ENCODE data around the gene IL37. TPM values are rescaled to one million over a fixed set of nuclear protein-coding genes. Genes with fewer than 3 reads are reported as not detected.
"Not testable (repeated sequence)": the region's sequence is repeated elsewhere in the genome, so short reads cannot be mapped to it uniquely, and the experiment has no call there.

IL37 gene
- total and polyA plus RNA-seq, 2 experiments from 2014 or later, result not detected

DNA sequence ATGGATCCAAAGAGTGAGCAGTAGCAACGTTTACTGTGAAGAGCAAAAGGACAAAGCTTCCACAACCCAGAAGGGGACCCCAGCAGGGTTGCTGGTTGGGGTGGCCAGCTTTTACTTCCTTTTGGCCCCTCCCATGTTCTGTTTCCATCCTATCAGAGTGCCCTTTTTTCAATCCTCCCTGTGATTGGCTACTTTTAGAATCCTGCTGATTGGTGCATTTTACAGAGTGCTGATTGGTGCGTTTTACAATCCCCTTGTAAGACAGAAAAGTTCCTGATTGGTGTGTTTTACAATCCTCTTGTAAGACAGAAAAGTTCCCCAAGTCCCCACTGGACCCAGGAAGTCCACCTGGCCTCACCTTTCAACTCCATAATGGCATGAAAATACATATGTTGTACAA, 2.4 kb upstream of the IL37 start:
- H3K79me2 ChIP-seq (replicated peaks; ENCODE audit: insufficient read depth); H3K36me3 ChIP-seq (ENCODE audit: insufficient read depth); H3K4me1 Mint-ChIP-seq; H3K9me2 ChIP-seq (ENCODE audit: insufficient read depth); H3K4me2 ChIP-seq; H3K9me3 Mint-ChIP-seq; H3K36me3 Mint-ChIP-seq (ENCODE audit: low read depth); DNase-seq (ENCODE audit: low spot score); H3K27ac ChIP-seq (ENCODE audit: low read depth); H3K4me3 Mint-ChIP-seq; H2AFZ ChIP-seq; H3K4me3 ChIP-seq; H3F3A ChIP-seq (replicated peaks; ENCODE audit: low read depth); H3K4me1 ChIP-seq (ENCODE audit: insufficient read depth); H3K27me3 ChIP-seq (ENCODE audit: insufficient read depth); H3K27ac Mint-ChIP-seq; ATAC-seq; H4K20me1 ChIP-seq (replicated peaks; ENCODE audit: insufficient read depth): not testable (repeated sequence)
- peaks cover 12% of the 10 kb centered on the region for H3K27me3 Mint-ChIP-seq (ENCODE audit: insufficient read depth, low read depth, poor library complexity)

DNA sequence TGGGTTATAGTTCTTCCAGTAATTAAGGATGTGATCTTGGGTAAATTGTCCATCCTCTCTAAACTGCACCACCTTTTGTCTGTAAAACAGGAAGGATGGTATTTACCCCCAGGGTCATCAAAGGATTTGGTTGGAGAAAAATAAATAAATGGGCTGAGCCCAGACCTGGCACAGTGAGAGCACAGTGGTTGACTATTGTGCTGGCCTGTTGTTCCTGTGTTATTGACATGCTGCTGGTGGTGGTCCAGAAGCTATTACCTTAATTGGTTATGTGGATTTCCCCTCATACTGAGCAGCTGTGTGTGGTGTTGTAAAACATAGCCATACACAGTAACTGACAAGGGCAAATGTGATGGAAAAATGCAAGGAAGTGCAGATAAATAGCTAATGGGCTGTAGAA, 746 bp upstream of the IL37 start:
- no peaks in the 10 kb centered on the region for H4K20me1 ChIP-seq (replicated peaks; ENCODE audit: insufficient read depth)
- H3K4me2 ChIP-seq, result no peak overlapping the region
- H3K4me1 ChIP-seq (ENCODE audit: insufficient read depth), result no peaks in the 10 kb centered on the region
- Mint-ChIP-seq H3K4me1 (no peaks in the 10 kb centered on the region), H3K9me3 (peaks cover 2% of the 10 kb centered on the region; the same call in 2 of the 3 replicates), H3K27me3 (ENCODE audit: insufficient read depth, low read depth, poor library complexity) (peaks cover 12% of the 10 kb centered on the region), H3K4me3 (no peak overlapping the region), H3K36me3 (ENCODE audit: low read depth) (no peaks in the 10 kb centered on the region), H3K27ac (no peak overlapping the region)
- H3F3A ChIP-seq (replicated peaks; ENCODE audit: low read depth), result no peaks in the 10 kb centered on the region
- H3K9me2 ChIP-seq (ENCODE audit: insufficient read depth), result no peaks in the 10 kb centered on the region; the same call in 1 of the 2 replicates
- H3K27ac ChIP-seq (ENCODE audit: low read depth), result no peak overlapping the region
- no peak for DNase-seq (ENCODE audit: low spot score)
- TF ChIP-seq, protein P1, sequence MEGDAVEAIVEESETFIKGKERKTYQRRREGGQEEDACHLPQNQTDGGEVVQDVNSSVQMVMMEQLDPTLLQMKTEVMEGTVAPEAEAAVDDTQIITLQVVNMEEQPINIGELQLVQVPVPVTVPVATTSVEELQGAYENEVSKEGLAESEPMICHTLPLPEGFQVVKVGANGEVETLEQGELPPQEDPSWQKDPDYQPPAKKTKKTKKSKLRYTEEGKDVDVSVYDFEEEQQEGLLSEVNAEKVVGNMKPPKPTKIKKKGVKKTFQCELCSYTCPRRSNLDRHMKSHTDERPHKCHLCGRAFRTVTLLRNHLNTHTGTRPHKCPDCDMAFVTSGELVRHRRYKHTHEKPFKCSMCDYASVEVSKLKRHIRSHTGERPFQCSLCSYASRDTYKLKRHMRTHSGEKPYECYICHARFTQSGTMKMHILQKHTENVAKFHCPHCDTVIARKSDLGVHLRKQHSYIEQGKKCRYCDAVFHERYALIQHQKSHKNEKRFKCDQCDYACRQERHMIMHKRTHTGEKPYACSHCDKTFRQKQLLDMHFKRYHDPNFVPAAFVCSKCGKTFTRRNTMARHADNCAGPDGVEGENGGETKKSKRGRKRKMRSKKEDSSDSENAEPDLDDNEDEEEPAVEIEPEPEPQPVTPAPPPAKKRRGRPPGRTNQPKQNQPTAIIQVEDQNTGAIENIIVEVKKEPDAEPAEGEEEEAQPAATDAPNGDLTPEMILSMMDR (conservative IDR thresholded peaks at IDR 0.05; ENCODE audit: low read depth in 2 of 2), result no peak
- TF ChIP-seq ZNF331 (CRISPR knock-in tag; IDR thresholded peaks at IDR 0.05; ENCODE audit: low read depth), result no peak
- TF ChIP-seq, protein P2, sequence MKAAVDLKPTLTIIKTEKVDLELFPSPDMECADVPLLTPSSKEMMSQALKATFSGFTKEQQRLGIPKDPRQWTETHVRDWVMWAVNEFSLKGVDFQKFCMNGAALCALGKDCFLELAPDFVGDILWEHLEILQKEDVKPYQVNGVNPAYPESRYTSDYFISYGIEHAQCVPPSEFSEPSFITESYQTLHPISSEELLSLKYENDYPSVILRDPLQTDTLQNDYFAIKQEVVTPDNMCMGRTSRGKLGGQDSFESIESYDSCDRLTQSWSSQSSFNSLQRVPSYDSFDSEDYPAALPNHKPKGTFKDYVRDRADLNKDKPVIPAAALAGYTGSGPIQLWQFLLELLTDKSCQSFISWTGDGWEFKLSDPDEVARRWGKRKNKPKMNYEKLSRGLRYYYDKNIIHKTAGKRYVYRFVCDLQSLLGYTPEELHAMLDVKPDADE (IDR thresholded peaks at IDR 0.05), result no peak
- no peak for TF ChIP-seq EZH2phosphoT487 (IDR thresholded peaks at IDR 0.05; ENCODE audit: unreplicated experiment)
- no peak for TF ChIP-seq POLR2AphosphoS5 (IDR thresholded peaks at IDR 0.05; ENCODE audit: low read depth)
- TF ChIP-seq NANOG (IDR thresholded peaks at IDR 0.05; ENCODE audit: borderline replicate concordance), result no peak
- H3K79me2 ChIP-seq (replicated peaks; ENCODE audit: insufficient read depth), result no peaks in the 10 kb centered on the region
- H3K27me3 ChIP-seq (ENCODE audit: insufficient read depth), result no peaks in the 10 kb centered on the region
- H3K36me3 ChIP-seq (ENCODE audit: insufficient read depth), result no peaks in the 10 kb centered on the region
- no peak overlapping the region for H3K4me3 ChIP-seq
- no peak for ATAC-seq
- no peak overlapping the region for H2AFZ ChIP-seq

DNA sequence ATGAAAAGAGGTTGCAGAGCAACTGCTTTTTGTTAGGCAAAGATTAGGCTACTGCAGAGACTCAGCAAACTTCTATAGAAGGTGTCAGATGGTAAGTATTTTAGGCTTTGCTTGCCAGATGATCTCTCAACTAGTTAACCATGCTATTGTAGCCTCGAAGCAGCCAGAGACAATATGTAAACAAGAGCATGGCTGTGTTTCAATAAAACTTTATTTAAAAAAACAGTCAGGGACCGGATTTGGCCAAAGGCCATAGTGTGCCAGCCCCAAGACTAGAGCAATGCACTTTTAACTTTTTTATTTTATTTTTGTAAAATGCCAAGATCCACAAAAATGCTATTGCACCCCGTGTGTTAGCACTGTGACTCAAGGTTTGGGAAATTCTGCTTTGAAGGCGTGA, 1.4 kb downstream of the IL37 start:
- Histone ChIP-seq H4K20me1 (replicated peaks; ENCODE audit: insufficient read depth) (no peaks in the 10 kb centered on the region), H3K27me3 (ENCODE audit: insufficient read depth) (no peaks in the 10 kb centered on the region), H3K27ac (ENCODE audit: low read depth) (no peak overlapping the region), H3K4me2 (no peak overlapping the region), H3K9me2 (ENCODE audit: insufficient read depth) (peaks cover 2% of the 10 kb centered on the region), H3K36me3 (ENCODE audit: insufficient read depth) (no peaks in the 10 kb centered on the region), H3K4me1 (ENCODE audit: insufficient read depth) (no peaks in the 10 kb centered on the region), H3K4me3 (no peak overlapping the region), H3K79me2 (replicated peaks; ENCODE audit: insufficient read depth) (no peaks in the 10 kb centered on the region), H3F3A (replicated peaks; ENCODE audit: low read depth) (no peaks in the 10 kb centered on the region), H2AFZ (no peak overlapping the region)
- H3K4me3 Mint-ChIP-seq, result no peak overlapping the region
- no peaks in the 10 kb centered on the region for H3K36me3 Mint-ChIP-seq (ENCODE audit: low read depth)
- DNase-seq (ENCODE audit: low spot score) (no peak), ATAC-seq (no peak)
- no peaks in the 10 kb centered on the region for H3K4me1 Mint-ChIP-seq
- H3K9me3 Mint-ChIP-seq, result peaks cover 2% of the 10 kb centered on the region; the same call in 2 of the 3 replicates
- TF ChIP-seq, protein P3, sequence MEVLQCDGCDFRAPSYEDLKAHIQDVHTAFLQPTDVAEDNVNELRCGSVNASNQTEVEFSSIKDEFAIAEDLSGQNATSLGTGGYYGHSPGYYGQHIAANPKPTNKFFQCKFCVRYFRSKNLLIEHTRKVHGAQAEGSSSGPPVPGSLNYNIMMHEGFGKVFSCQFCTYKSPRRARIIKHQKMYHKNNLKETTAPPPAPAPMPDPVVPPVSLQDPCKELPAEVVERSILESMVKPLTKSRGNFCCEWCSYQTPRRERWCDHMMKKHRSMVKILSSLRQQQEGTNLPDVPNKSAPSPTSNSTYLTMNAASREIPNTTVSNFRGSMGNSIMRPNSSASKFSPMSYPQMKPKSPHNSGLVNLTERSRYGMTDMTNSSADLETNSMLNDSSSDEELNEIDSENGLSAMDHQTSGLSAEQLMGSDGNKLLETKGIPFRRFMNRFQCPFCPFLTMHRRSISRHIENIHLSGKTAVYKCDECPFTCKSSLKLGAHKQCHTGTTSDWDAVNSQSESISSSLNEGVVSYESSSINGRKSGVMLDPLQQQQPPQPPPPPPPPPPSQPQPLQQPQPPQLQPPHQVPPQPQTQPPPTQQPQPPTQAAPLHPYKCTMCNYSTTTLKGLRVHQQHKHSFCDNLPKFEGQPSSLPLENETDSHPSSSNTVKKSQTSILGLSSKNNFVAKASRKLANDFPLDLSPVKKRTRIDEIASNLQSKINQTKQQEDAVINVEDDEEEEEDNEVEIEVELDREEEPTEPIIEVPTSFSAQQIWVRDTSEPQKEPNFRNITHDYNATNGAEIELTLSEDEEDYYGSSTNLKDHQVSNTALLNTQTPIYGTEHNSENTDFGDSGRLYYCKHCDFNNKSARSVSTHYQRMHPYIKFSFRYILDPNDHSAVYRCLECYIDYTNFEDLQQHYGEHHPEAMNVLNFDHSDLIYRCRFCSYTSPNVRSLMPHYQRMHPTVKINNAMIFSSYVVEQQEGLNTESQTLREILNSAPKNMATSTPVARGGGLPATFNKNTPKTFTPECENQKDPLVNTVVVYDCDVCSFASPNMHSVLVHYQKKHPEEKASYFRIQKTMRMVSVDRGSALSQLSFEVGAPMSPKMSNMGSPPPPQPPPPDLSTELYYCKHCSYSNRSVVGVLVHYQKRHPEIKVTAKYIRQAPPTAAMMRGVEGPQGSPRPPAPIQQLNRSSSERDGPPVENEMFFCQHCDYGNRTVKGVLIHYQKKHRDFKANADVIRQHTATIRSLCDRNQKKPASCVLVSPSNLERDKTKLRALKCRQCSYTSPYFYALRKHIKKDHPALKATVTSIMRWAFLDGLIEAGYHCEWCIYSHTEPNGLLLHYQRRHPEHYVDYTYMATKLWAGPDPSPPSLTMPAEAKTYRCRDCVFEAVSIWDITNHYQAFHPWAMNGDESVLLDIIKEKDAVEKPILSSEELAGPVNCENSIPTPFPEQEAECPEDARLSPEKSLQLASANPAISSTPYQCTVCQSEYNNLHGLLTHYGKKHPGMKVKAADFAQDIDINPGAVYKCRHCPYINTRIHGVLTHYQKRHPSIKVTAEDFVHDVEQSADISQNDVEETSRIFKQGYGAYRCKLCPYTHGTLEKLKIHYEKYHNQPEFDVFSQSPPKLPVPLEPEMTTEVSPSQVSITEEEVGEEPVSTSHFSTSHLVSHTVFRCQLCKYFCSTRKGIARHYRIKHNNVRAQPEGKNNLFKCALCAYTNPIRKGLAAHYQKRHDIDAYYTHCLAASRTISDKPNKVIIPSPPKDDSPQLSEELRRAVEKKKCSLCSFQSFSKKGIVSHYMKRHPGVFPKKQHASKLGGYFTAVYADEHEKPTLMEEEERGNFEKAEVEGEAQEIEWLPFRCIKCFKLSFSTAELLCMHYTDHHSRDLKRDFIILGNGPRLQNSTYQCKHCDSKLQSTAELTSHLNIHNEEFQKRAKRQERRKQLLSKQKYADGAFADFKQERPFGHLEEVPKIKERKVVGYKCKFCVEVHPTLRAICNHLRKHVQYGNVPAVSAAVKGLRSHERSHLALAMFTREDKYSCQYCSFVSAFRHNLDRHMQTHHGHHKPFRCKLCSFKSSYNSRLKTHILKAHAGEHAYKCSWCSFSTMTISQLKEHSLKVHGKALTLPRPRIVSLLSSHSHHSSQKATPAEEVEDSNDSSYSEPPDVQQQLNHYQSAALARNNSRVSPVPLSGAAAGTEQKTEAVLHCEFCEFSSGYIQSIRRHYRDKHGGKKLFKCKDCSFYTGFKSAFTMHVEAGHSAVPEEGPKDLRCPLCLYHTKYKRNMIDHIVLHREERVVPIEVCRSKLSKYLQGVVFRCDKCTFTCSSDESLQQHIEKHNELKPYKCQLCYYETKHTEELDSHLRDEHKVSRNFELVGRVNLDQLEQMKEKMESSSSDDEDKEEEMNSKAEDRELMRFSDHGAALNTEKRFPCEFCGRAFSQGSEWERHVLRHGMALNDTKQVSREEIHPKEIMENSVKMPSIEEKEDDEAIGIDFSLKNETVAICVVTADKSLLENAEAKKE (CRISPR knock-in tag; IDR thresholded peaks at IDR 0.05), result no peak
- TF ChIP-seq POLR2AphosphoS5 (IDR thresholded peaks at IDR 0.05; ENCODE audit: low read depth), result no peak
- TF ChIP-seq EZH2 (IDR thresholded peaks at IDR 0.05; ENCODE audit: low read depth, unreplicated experiment), result no peak
- no peak overlapping the region for H3K27ac Mint-ChIP-seq
- H3K27me3 Mint-ChIP-seq (ENCODE audit: insufficient read depth, low read depth, poor library complexity), result peaks cover 12% of the 10 kb centered on the region
